C4-2B (cell line): ENCODE measurements around the gene ASPHD2.

Experiments
- CTCF ChIP-seq: fragments of 450-650 bp; conservative IDR thresholded peaks from 2 replicates; pipeline ENCODE4 v1.5.1; 2017; ENCODE audit warnings: mild to moderate bottlenecking
- ZFX ChIP-seq: fragments of 450-650 bp; IDR thresholded peaks from 2 replicates; pipeline ENCODE4 v1.6.1; 2017

- TF ChIP-seq CTCF (no peak), ZFX (no peak)
These were observed 63.2 kb downstream of the ASPHD2 start for GRCh38 chr22:26492220-26492619.
